ENCODE measurements around the gene ICA1.

DNA sequence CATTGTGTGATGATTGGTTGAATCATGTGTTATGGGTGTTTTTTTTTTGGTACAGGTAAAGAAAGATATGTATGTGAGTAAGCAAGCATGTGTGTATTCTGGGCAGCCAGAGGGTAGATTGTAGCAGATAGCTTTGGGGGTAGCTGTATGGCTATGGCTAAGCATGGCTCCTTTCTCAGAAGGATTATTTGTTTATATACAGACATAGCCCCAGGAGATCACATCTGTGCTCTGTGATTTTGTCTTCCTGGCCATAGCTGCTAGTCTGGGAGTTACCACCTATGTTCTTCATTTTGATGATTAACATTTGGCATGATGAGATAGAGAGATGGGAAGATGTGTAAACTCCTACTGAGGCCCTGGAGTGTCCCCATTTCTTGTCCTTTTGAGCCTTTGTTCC, 23.2 kb upstream of the ICA1 start:
- TF ChIP-seq POLR2AphosphoS5 (IDR thresholded peaks at IDR 0.05; ENCODE audit: low read depth) (no peak), EZH2 (IDR thresholded peaks at IDR 0.05; ENCODE audit: low read depth, unreplicated experiment) (no peak), EZH2phosphoT487 (IDR thresholded peaks at IDR 0.05; ENCODE audit: unreplicated experiment) (no peak), JUNB (IDR thresholded peaks at IDR 0.05; ENCODE audit: unreplicated experiment) (no peak)
- TF ChIP-seq, protein P1, sequence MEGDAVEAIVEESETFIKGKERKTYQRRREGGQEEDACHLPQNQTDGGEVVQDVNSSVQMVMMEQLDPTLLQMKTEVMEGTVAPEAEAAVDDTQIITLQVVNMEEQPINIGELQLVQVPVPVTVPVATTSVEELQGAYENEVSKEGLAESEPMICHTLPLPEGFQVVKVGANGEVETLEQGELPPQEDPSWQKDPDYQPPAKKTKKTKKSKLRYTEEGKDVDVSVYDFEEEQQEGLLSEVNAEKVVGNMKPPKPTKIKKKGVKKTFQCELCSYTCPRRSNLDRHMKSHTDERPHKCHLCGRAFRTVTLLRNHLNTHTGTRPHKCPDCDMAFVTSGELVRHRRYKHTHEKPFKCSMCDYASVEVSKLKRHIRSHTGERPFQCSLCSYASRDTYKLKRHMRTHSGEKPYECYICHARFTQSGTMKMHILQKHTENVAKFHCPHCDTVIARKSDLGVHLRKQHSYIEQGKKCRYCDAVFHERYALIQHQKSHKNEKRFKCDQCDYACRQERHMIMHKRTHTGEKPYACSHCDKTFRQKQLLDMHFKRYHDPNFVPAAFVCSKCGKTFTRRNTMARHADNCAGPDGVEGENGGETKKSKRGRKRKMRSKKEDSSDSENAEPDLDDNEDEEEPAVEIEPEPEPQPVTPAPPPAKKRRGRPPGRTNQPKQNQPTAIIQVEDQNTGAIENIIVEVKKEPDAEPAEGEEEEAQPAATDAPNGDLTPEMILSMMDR (conservative IDR thresholded peaks at IDR 0.05; ENCODE audit: low read depth in 2 of 2): no peak
